H9 (cell line): ENCODE data around the gene ANKRD11. TPM values are rescaled to one million over a fixed set of nuclear protein-coding genes. Genes with fewer than 3 reads are reported as not detected.

Experiments
- DNase-seq: peaks from one replicate; pipeline ENCODE4 v3.0.0-alpha.2; 2017
- H2AFZ ChIP-seq: one replicate; pipeline ENCODE4 v1.6.1; 2013; ENCODE audit warnings: mild to moderate bottlenecking, low read length, control low read depth, moderate library complexity
- H2AK5ac ChIP-seq: 2 replicates; pipeline ENCODE4 v1.6.1; 2013; ENCODE audit warnings: low read length, control low read depth, mixed read lengths; ENCODE audit not compliant: insufficient read length
- H2BK120ac ChIP-seq: one replicate; pipeline ENCODE4 v1.6.1; 2013; ENCODE audit warnings: low read depth, mild to moderate bottlenecking, low read length, control low read depth, inconsistent platforms; ENCODE audit not compliant: poor library complexity, severe bottlenecking
- H2BK12ac ChIP-seq: 2 replicates; pipeline ENCODE4 v1.6.1; 2013; ENCODE audit warnings: low read length, control low read depth, mixed read lengths, low read depth; ENCODE audit not compliant: insufficient read length
- H2BK15ac ChIP-seq: 2 replicates; pipeline ENCODE4 v1.6.1; 2013; ENCODE audit warnings: low read depth, low read length, control low read depth
- H2BK20ac ChIP-seq: one replicate; pipeline ENCODE4 v1.6.1; 2013; ENCODE audit warnings: low read depth, mild to moderate bottlenecking, low read length, control low read depth, inconsistent platforms; ENCODE audit not compliant: poor library complexity, severe bottlenecking
- H2BK5ac ChIP-seq: 2 replicates; pipeline ENCODE4 v1.6.1; 2013; ENCODE audit warnings: low read length, control low read depth, mixed read lengths; ENCODE audit not compliant: insufficient read length
- H3K14ac ChIP-seq: 2 replicates; pipeline ENCODE4 v1.6.1; 2013; ENCODE audit warnings: low read length, control low read depth; ENCODE audit not compliant: insufficient read depth
- H3K18ac ChIP-seq: 2 replicates; pipeline ENCODE4 v1.6.1; 2013; ENCODE audit warnings: low read depth, mild to moderate bottlenecking, mixed read lengths, low read length, control low read depth; ENCODE audit not compliant: insufficient read length
- H3K23ac ChIP-seq: 2 replicates; pipeline ENCODE4 v1.6.1; 2013; ENCODE audit warnings: low read length, control low read depth, mixed read lengths, low read depth; ENCODE audit not compliant: insufficient read length
- H3K23me2 ChIP-seq: 2 replicates; pipeline ENCODE4 v1.6.1; 2013; ENCODE audit warnings: low read depth, mild to moderate bottlenecking, mixed read lengths, low read length, control low read depth; ENCODE audit not compliant: insufficient read length, poor library complexity, severe bottlenecking
- H3K27ac ChIP-seq: 2 replicates; pipeline ENCODE4 v1.5.1; 2013; ENCODE audit warnings: low read length, control low read depth, mixed read lengths, low read depth; ENCODE audit not compliant: insufficient read length
- H3K27me3 ChIP-seq: 2 replicates; pipeline ENCODE4 v1.6.1; 2013; ENCODE audit warnings: low read length, control low read depth, inconsistent platforms; ENCODE audit not compliant: insufficient read depth
- H3K4ac ChIP-seq: 2 replicates; pipeline ENCODE4 v1.6.1; 2013; ENCODE audit warnings: low read depth, mild to moderate bottlenecking, control low read depth, inconsistent platforms, low read length, moderate library complexity
- H3K4me1 ChIP-seq: 2 replicates; pipeline ENCODE4 v1.6.1; 2013; ENCODE audit warnings: low read length, control low read depth, inconsistent platforms; ENCODE audit not compliant: insufficient read depth
- H3K4me2 ChIP-seq: 2 replicates; pipeline ENCODE4 v1.6.1; 2013; ENCODE audit warnings: low read length, control low read depth, mixed read lengths; ENCODE audit not compliant: insufficient read length, insufficient read depth
- H3K56ac ChIP-seq: 2 replicates; pipeline ENCODE4 v1.6.1; 2013; ENCODE audit warnings: low read depth, mild to moderate bottlenecking, mixed read lengths, low read length, control low read depth; ENCODE audit not compliant: insufficient read length
- H3K79me1 ChIP-seq: 2 replicates; pipeline ENCODE4 v1.6.1; 2013; ENCODE audit warnings: low read depth, mild to moderate bottlenecking, moderate library complexity, low read length, control low read depth, inconsistent platforms; ENCODE audit not compliant: insufficient read depth, poor library complexity, severe bottlenecking
- H3K79me2 ChIP-seq: 2 replicates; pipeline ENCODE4 v1.6.1; 2013; ENCODE audit warnings: low read length, control low read depth, inconsistent platforms; ENCODE audit not compliant: insufficient read depth
- H3K9ac ChIP-seq: 2 replicates; pipeline ENCODE4 v1.6.1; 2013; ENCODE audit warnings: low read length, control low read depth, mixed read lengths; ENCODE audit not compliant: insufficient read length; ENCODE audit errors: extremely low read depth
- H3K9me3 ChIP-seq: one replicate; pipeline ENCODE4 v1.6.1; 2013; ENCODE audit warnings: low read depth, low read length, inconsistent platforms; ENCODE audit not compliant: control insufficient read depth
- H3T11ph ChIP-seq: one replicate; pipeline ENCODE4 v1.6.1; 2013; ENCODE audit warnings: mild to moderate bottlenecking, low read length, control low read depth, inconsistent platforms
- H4K20me1 ChIP-seq: one replicate; pipeline ENCODE4 v1.6.1; 2013; ENCODE audit not compliant: control insufficient read depth, insufficient read length, insufficient read depth
- H4K5ac ChIP-seq: 2 replicates; pipeline ENCODE4 v1.6.1; 2013; ENCODE audit warnings: low read depth, mild to moderate bottlenecking, mixed read lengths, low read length, control low read depth; ENCODE audit not compliant: insufficient read length
- H4K8ac ChIP-seq: replicated peaks from 2 replicates; pipeline ENCODE4 v1.6.1; 2013; ENCODE audit warnings: low read length, control low read depth, mixed read lengths, low read depth; ENCODE audit not compliant: insufficient read length
- H4K91ac ChIP-seq: 2 replicates; pipeline ENCODE4 v1.6.1; 2013; ENCODE audit warnings: low read depth, mild to moderate bottlenecking, moderate library complexity, mixed read lengths, low read length, control low read depth; ENCODE audit not compliant: insufficient read length
- H3K27ac Mint-ChIP-seq, 3 experiments: 2 replicates in 2 of 3; 3 replicates in 1 of 3; pipeline ENCODE4 v1.8.0; 2020 to 2021; ENCODE audit warnings: mixed read lengths in 3 of 3, mild to moderate bottlenecking in 1 of 3, moderate library complexity in 1 of 3
- H3K27me3 Mint-ChIP-seq: 2 replicates; pipeline ENCODE4 v1.8.0; 2021; ENCODE audit warnings: low read depth, mild to moderate bottlenecking, moderate library complexity, mixed read lengths
- H3K36me3 Mint-ChIP-seq, 3 experiments: 2 replicates in 2 of 3; 3 replicates in 1 of 3; pipeline ENCODE4 v1.8.0; 2020 to 2021; ENCODE audit warnings: low read depth in 3 of 3, mixed read lengths in 3 of 3; ENCODE audit not compliant: insufficient read depth in 1 of 3
- H3K4me1 Mint-ChIP-seq, 2 experiments: 2 replicates each; pipeline ENCODE4 v1.8.0; 2020; ENCODE audit warnings: mixed read lengths in 2 of 2
- H3K4me3 Mint-ChIP-seq, 2 experiments: 2 replicates in 1 of 2; 3 replicates in 1 of 2; pipeline ENCODE4 v1.8.0; 2020 to 2021; ENCODE audit warnings: mild to moderate bottlenecking in 2 of 2, mixed read lengths in 2 of 2, moderate library complexity in 1 of 2
- H3K9me3 Mint-ChIP-seq, 2 experiments: 2 replicates in 1 of 2; 3 replicates in 1 of 2; pipeline ENCODE4 v1.8.0; 2020; ENCODE audit warnings: mild to moderate bottlenecking in 2 of 2, mixed read lengths in 2 of 2, moderate library complexity in 1 of 2
- CTCF ChIP-seq: fragments of 200-600 bp; sonication (generic); conservative IDR thresholded peaks from 3 replicates; pipeline ENCODE4 v1.8.0; 2021; ENCODE audit warnings: antibody characterized with exemption, mild to moderate bottlenecking
- WGBS: extraction: QIAGEN DNeasy Blood & Tissue Kit; methylation state at CpG from one replicate; pipeline ENCODE4 v1.1.7; 2013; ENCODE audit warnings: missing lambda C conversion rate, low lambda C conversion rate, mixed read lengths; ENCODE audit not compliant: insufficient read length; ENCODE audit errors: extremely low coverage; 5-methylcytosine and 5-hydroxymethylcytosine counted together
- total RNA-seq: library from RNA; stranded (reverse); gene quantifications from 2 replicates; pipeline ENCODE4 v1.2.1, GENCODE V29; 2021

Gene ANKRD11
- total RNA-seq, 1 experiment from 2014 or later, result 181 TPM

- Histone ChIP-seq H2BK15ac (no peak overlapping the region), H2BK20ac (no peak overlapping the region), H3T11ph (no peak overlapping the region), H3K23ac (no peak overlapping the region), H3K27me3 (no peaks in the 10 kb centered on the region), H3K56ac (no peak overlapping the region), H4K5ac (no peak overlapping the region), H3K4me2 (no peak overlapping the region), H2AFZ (no peak overlapping the region), H4K91ac (no peak overlapping the region), H3K27ac (no peak overlapping the region), H3K79me1 (peaks cover 9% of the 10 kb centered on the region), H3K9me3 (no peaks in the 10 kb centered on the region), H2AK5ac (no peak overlapping the region), H2BK120ac (no peak overlapping the region), H2BK5ac (no peak overlapping the region), H3K9ac (no peak overlapping the region), H2BK12ac (no peak overlapping the region), H4K8ac (no peak overlapping the region), H3K4ac (no peak overlapping the region), H4K20me1 (no peaks in the 10 kb centered on the region), H3K4me1 (0 out of 2 replicates have a peak, but pooled peaks cover 2% of the 10 kb centered on the region), H3K79me2 (peaks cover 78% of the 10 kb centered on the region; the same call in 1 of the 2 replicates), H3K18ac (no peak overlapping the region), H3K14ac (no peak overlapping the region), H3K23me2 (no peaks in the 10 kb centered on the region)
- Mint-ChIP-seq H3K27me3 (no peaks in the 10 kb centered on the region), H3K36me3 (peaks cover 6 to 22% (median 19%) of the 10 kb centered on the region in 3 experiments), H3K9me3 (no peaks in the 10 kb centered on the region), H3K4me3 (no peak overlapping the region), H3K27ac (peak overlapping the region in 2 of 3 experiments; percentile 12 to 18; a peak in 1 of 7 replicates), H3K4me1 (peaks cover 31 to 32% of the 10 kb centered on the region in 2 experiments)
- no peak for DNase-seq
- TF ChIP-seq CTCF, result no peak
- no CpG with 5 or more reads among the region's 7 CpGs for WGBS
Observed at GRCh38 chr16:89417352-89417751, 73.0 kb downstream of the ANKRD11 start.
